ENCODE results near the gene USP49. TPM values are rescaled to one million over a fixed set of nuclear protein-coding genes. Genes with fewer than 3 reads are reported as not detected.

Gene USP49
- total and polyA plus RNA-seq, 8 donors = 0.98 to 2.4 (median 1.5) TPM

GRCh38 chr6:41783106-41783780 is 111.9 kb downstream of the USP49 start:
- no peaks in the 10 kb centered on the region for H3K9me3 ChIP-seq
- FAIRE-seq = no peak
- DNase-seq = peak in 1 of 6 donors; percentile 20
- ATAC-seq = no peak
- peak overlapping the region in 1 of 4 donors; percentile 8 for H3K27ac ChIP-seq
- peaks cover 12 to 23% (median 14%) of the 10 kb centered on the region in 3 donors for H3K4me1 ChIP-seq
- no peaks in the 10 kb centered on the region for H3K27me3 ChIP-seq
- no peaks in the 10 kb centered on the region for H3K36me3 ChIP-seq
- no peak overlapping the region for H3K4me3 ChIP-seq
- WGBS, 2 donors = 76 to 83% methylated on average over 6 of the region's 6 CpGs
- intact Hi-C loops (cut with DNase I) = loop anchor here in 2 of 3 donors (10.0 kb wide), 2 partner anchors 152 to 262 kb away; no protein-coding TSS in a partner anchor
- TF ChIP-seq, protein P1, sequence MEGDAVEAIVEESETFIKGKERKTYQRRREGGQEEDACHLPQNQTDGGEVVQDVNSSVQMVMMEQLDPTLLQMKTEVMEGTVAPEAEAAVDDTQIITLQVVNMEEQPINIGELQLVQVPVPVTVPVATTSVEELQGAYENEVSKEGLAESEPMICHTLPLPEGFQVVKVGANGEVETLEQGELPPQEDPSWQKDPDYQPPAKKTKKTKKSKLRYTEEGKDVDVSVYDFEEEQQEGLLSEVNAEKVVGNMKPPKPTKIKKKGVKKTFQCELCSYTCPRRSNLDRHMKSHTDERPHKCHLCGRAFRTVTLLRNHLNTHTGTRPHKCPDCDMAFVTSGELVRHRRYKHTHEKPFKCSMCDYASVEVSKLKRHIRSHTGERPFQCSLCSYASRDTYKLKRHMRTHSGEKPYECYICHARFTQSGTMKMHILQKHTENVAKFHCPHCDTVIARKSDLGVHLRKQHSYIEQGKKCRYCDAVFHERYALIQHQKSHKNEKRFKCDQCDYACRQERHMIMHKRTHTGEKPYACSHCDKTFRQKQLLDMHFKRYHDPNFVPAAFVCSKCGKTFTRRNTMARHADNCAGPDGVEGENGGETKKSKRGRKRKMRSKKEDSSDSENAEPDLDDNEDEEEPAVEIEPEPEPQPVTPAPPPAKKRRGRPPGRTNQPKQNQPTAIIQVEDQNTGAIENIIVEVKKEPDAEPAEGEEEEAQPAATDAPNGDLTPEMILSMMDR (IDR thresholded peaks at IDR 0.05) = no peak

DNA sequence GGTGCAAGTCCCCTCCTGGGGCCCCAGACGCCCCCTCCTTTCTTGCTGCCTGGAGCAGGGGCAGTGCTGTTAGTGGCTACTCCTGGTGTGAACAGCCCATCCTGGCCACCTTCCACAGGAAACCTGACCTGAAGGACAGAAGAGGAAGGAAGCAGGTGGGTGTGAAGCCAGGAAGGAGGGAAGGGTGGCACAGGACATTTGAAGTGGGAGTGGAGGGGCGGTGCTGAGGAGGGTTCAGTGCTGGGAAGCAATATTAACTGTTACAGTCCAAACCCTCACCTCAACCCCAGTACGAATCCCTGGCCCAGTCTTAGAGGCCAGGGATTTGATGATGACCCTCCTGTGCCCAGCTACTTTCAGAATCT is 113.8 kb downstream of the USP49 start:
- intact Hi-C loops (cut with DNase I) = loop anchor here in 2 of 3 donors (10.0 kb wide), 2 partner anchors 153 to 263 kb away; no protein-coding TSS in a partner anchor
- FAIRE-seq (no peak), DNase-seq (peak in 3 of 6 donors; percentile 58 to 68 (median 65)), ATAC-seq (peak; percentile 4 to 16 (median 10))
- TF ChIP-seq, protein P1 (IDR thresholded peaks at IDR 0.05) = no peak
- no peaks in the 10 kb centered on the region for H3K36me3 ChIP-seq
- WGBS, 2 donors = 8 to 19% methylated on average over 3 of the region's 3 CpGs
- no peaks in the 10 kb centered on the region for H3K27me3 ChIP-seq
- peaks cover 12 to 23% (median 14%) of the 10 kb centered on the region in 3 donors for H3K4me1 ChIP-seq
- peak overlapping the region in 2 of 4 donors; percentile 71 to 79 for H3K4me3 ChIP-seq
- H3K27ac ChIP-seq = peak overlapping the region; percentile 6 to 91 (median 66)
- no peaks in the 10 kb centered on the region for H3K9me3 ChIP-seq

DNA sequence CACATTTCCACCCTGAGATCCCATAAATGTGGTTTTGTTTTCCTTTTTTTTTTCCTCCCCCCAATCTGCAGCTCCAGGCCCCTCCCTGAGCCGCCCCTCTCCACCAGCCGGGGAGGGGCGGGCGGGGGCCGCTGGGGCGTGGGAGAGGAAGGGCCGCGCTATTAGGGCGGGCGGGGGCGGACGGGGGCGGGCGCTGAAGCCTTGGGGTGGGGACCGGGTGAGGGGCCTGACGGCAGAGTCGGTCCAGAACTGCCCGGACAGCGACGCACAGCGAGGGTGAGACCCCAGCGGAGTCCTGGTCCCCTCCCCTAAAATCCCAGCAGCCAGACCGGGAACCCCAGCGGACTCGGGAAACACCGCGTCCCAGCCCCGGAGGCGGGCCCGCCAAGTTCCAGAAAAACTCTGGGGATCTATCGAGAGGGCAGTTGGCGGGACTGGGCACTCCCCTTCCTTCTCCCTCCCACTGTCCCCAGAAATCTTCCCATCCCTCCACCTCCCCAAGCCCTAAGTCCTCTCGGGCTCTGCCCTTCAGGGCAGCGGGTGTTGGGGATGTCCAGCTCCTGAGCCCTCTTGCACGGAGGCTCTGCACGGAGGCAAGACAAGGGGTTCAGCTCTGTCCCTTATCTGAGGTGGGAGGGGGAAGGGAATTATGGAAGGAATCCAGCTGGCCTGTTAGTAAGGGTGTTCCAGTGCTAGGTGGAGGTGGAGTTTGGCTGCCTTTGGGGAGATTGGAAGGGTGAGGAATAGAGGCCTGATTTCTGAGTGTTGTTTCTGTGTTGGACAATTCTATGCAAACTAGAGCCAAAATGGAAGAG is 114.4 kb downstream of the USP49 start, which contains the start of gene PRICKLE4:
PRICKLE4 (plus strand) TSS at position 232 of the 815 bp plus-strand sequence. CDS start 2,692 bp downstream, outside the sequence.
- Histone ChIP-seq H3K4me3 (peak within 1 kb of the TSS; percentile 51 to 79 (median 64)), H3K27me3 (no peaks in the 10 kb centered on the region), H3K9me3 (no peaks in the 10 kb centered on the region), H3K36me3 (no peaks in the 10 kb centered on the region), H3K27ac (peak within 1 kb of the TSS; percentile 50 to 91 (median 72)), H3K4me1 (peaks cover 7 to 19% (median 9%) of the 10 kb centered on the region in 3 donors)
- peak; percentile 64 to 73 (median 68) for ATAC-seq
- 0 to 1% methylated on average over 30 to 34 of the region's 36 CpGs for WGBS, 2 donors
- FAIRE-seq = no peak
- TF ChIP-seq, protein P1 (IDR thresholded peaks at IDR 0.05) = no peak
- peak; percentile 65 to 86 (median 78) for DNase-seq
- intact Hi-C loops (cut with DNase I) = loop anchor here in 2 of 3 donors (10.0 kb wide), 2 partner anchors 154 to 264 kb away; no protein-coding TSS in a partner anchor

DNA sequence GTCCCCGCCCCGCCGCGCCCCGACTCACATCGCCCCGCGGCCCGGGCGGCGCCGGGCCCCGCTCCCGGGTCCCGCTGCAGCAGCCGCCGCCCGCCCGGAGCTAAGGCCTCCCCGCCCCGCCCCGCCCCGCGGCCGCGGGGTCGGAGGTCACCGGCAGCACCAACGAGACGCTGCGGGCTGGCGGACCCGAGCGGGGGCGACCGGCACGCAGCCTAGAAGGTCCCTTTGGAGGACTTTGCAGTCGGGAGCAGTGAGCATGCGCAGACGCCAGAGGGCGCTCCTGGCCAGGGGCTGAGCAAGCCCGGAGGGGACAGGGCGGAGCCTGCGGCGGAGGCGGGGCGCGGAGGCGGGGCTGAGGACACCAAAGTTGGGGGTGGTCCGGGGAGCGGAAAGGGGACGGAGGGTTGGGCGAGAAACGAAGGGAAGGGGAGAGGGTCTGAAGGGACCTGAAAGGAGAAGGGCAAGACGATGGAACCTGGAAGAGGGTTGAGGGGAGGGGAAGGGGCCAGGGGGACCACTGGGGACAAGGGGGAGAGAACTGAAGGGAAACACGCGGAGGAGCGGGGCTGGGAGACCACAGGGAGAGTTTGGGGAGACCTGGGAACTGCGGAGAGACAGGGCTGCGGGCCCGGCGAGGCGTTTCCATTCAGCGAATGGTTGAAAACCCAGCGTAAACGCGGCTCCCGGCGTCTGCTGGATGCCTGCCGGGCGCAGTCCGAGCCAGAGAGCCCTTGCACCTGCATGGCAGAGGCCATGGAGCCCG is 115.2 kb downstream of the USP49 start, which contains the start of gene FRS3:
FRS3 (minus strand) TSS at position 113 of the 763 bp plus-strand sequence. CDS start 2,913 bp downstream, outside the sequence.
- intact Hi-C loops (cut with DNase I) = loop anchor here in 2 of 3 donors (10.0 kb wide), 3 partner anchors 155 to 265 kb away; no protein-coding TSS in a partner anchor
- H3K4me1 ChIP-seq = peaks cover 5 to 14% (median 6%) of the 10 kb centered on the region in 3 donors
- H3K4me3 ChIP-seq = peak within 1 kb of the TSS; percentile 51 to 79 (median 64)
- DNase-seq (peak; percentile 98 to 100 (median 100)), ATAC-seq (peak; percentile 90 to 97 (median 92)), FAIRE-seq (no peak)
- no peaks in the 10 kb centered on the region for H3K27me3 ChIP-seq
- WGBS, 2 donors = 0 to 1% methylated on average over 60 to 73 of the region's 73 CpGs
- H3K27ac ChIP-seq = peak within 1 kb of the TSS; percentile 50 to 91 (median 72)
- TF ChIP-seq, protein P1 (IDR thresholded peaks at IDR 0.05) = peak; percentile 70 to 91 (median 88)
- no peaks in the 10 kb centered on the region for H3K36me3 ChIP-seq
- H3K9me3 ChIP-seq = no peaks in the 10 kb centered on the region

Data from pancreas (tissue), 10 donors.